T-helper 17 cell (primary cell): Measurements from ENCODE around the gene ENGASE. TPM values are rescaled to one million over a fixed set of nuclear protein-coding genes. Genes with fewer than 3 reads are reported as not detected.
A peak's percentile ranks its signal among the peaks of the same experiment; 100 is the strongest.

Experiments
- ATAC-seq: fragments of 150-1000 bp; cut with Tn5 transposase; 2 replicates; pipeline ENCODE4 v1.10.0; 2021; ENCODE audit warnings: mild to moderate bottlenecking, moderate library complexity
- DNase-seq, 3 donors: peaks; one replicate each; pipeline versions ENCODE4 v3.0.0 to v3.0.0-alpha.2; 2020 to 2021
- H3K9me3 ChIP-seq: one replicate; pipeline ENCODE4 v1.7.0; 2013; ENCODE audit warnings: low read length, mild to moderate bottlenecking; ENCODE audit not compliant: control insufficient read depth, poor library complexity, severe bottlenecking
- H3K27ac Mint-ChIP-seq: one replicate; pipeline ENCODE4 v1.8.0; 2022; ENCODE audit warnings: mild to moderate bottlenecking, moderate library complexity, mixed read lengths
- H3K27me3 Mint-ChIP-seq: one replicate; pipeline ENCODE4 v1.8.0; 2022; ENCODE audit warnings: mixed read lengths
- H3K36me3 Mint-ChIP-seq: one replicate; pipeline ENCODE4 v1.8.0; 2022; ENCODE audit warnings: low read depth, mixed read lengths
- H3K4me1 Mint-ChIP-seq: one replicate; pipeline ENCODE4 v1.8.0; 2022; ENCODE audit warnings: mild to moderate bottlenecking, mixed read lengths
- H3K4me3 Mint-ChIP-seq: one replicate; pipeline ENCODE4 v1.8.0; 2022; ENCODE audit warnings: mild to moderate bottlenecking, moderate library complexity, mixed read lengths
- total RNA-seq, 4 donors: library from RNA in 2 of 4; stranded (reverse) in 2 of 4; gene quantifications; one replicate each; pipeline ENCODE4 v1.2.3 and lab custom pipeline; 2022 to 2026

The ENGASE gene
- total RNA-seq, 2 donors from 2014 or later: 56.2 to 60.1 TPM

DNA sequence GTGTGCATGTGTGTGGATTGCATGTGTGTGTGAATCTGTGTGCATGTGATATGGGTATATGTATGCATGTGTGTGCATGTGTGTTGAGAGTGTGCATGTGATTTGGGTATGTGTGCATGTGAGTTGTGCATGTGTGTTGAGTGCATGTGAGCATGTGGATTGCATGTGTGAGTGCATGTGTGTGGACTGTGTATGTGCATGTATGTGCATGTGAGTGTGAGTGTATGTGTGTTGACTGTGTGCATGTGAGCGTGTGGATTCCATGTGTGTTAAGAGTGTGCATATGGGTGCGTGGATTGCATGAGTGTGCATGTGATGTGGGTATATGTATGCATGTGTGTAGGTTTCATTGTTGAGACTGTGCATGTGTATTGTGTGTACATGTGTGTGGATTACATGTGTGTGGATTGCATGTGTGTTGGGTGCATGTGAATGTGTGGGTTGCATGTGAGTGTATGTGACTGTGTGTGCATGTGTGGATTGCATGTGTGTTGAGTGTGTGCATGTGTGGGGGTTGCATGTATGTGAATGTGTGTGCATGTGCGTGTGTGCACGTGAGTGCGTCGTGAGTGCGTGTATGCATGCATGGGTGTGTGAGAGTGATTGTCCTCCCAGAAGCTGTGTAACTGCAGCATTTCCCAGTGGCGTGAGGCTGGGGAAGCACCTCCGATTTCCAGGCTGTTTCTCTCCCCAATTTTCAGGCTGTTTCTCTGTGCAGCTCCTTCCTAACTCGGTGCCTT is 31.3 kb upstream of the ENGASE start:
- Mint-ChIP-seq H3K4me1 (peaks cover 18% of the 10 kb centered on the region), H3K27me3 (peaks cover 29% of the 10 kb centered on the region), H3K36me3 (peaks cover 4% of the 10 kb centered on the region), H3K27ac (no peak overlapping the region), H3K4me3 (no peak overlapping the region)
- ATAC-seq (no peak), DNase-seq (no peak)
- H3K9me3 ChIP-seq: no peaks in the 10 kb centered on the region

DNA sequence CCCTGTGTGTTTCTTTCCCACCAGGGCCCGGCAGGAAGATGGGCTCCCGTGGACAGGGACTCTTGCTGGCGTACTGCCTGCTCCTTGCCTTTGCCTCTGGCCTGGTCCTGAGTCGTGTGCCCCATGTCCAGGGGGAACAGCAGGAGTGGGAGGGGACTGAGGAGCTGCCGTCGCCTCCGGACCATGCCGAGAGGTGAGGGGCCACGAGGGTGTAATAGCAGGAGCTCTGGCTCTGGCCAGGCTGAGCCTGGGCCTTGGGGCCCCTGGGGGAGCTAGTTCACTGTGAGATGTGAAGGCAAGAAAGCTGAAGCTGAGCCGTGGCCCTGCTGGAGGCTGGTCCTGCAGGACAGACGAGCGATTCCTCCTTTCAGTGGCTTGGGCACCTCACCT is 30.7 kb upstream of the ENGASE start:
- DNase-seq (no peak), ATAC-seq (no peak)
- Mint-ChIP-seq H3K36me3 (peaks cover 4% of the 10 kb centered on the region), H3K4me3 (no peak overlapping the region), H3K27me3 (peaks cover 29% of the 10 kb centered on the region), H3K27ac (no peak overlapping the region), H3K4me1 (peaks cover 18% of the 10 kb centered on the region)
- H3K9me3 ChIP-seq: no peaks in the 10 kb centered on the region

DNA sequence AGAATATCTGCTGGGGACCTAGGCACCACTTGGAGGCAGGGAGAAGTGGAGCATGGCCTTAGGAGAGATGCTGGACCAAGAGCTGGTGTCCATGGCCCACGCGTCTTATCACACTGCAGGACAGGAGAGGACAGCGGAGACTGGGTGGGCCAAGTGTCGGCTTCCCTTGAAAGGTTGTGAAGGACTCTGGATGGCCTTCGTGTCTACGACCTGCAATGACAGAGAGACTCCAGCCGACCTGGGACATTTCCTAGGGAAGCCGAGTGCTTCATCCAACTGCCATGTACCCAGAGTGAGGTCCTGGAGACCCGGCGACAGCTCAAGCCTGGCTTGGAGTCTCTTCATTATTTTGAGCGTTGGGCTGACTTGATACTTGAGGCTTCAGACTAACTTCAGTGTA is 30.2 kb upstream of the ENGASE start:
- Mint-ChIP-seq H3K27me3 (peaks cover 29% of the 10 kb centered on the region), H3K4me3 (no peak overlapping the region)
- no peaks in the 10 kb centered on the region for H3K9me3 ChIP-seq

DNA sequence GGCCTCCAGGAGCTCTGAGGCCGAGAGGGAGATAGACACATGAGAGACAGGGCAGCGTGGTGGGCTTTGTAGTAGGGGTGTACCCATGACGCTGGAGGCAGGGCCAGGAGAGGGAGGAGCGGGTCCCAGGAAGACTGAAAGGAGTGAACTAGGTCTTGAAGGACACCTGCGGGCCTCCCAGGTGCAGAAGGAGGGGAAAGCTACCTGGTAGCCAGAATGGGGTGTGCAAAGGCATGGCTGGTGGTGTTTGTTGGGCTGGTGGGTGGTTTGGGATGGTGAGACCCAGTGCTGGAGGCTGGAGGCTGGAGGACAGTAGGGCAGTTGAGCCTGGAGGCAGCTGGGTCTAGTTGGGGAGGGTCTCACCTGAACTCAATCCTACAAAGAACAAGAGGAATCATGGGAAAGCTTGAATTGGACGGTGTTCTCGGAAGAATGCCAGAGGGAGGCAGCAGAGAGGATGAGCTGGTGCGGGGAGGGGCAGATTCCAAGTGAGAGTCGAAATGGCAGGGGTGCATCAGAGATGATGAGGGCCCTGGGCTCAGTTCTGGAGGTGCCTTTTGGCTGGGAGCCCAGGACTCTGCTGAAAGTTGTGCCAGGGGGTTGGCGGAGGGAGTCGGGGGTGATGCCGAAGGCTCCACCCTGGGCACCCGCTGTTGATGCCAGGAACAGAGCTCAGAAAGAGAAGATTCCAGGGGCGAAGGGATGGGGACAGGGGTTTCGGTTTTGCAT is 29.5 kb upstream of the ENGASE start:
- H3K27me3 Mint-ChIP-seq: peaks cover 24% of the 10 kb centered on the region
- DNase-seq (no peak), ATAC-seq (no peak)
- H3K9me3 ChIP-seq: no peaks in the 10 kb centered on the region
- peaks cover 4% of the 10 kb centered on the region for H3K36me3 Mint-ChIP-seq
- peaks cover 18% of the 10 kb centered on the region for H3K4me1 Mint-ChIP-seq
- H3K4me3 Mint-ChIP-seq: no peak overlapping the region
- no peak overlapping the region for H3K27ac Mint-ChIP-seq

More for the DNA sequence above, 30.2 kb upstream of the ENGASE start:
- no peak overlapping the region for H3K27ac Mint-ChIP-seq
- H3K4me1 Mint-ChIP-seq: peaks cover 18% of the 10 kb centered on the region
- ATAC-seq (no peak), DNase-seq (no peak)
- H3K36me3 Mint-ChIP-seq: peaks cover 4% of the 10 kb centered on the region

DNA sequence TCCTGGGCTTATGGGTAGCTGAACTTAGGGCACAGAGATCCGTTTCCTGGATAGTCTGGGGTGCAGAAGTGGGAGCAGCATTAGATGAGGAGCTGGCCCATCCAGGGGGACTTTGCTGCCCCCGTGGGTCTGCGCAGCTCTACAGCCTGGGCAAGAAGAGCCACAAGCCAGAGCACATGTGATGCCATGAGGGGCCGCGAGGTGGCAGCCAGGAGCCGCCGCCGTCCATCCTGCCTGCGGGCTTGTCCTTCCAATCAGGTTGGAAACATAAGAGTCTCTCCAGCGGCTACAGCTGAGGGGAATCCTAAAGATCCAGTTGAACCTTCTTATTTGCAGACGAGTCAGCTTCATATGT is 28.8 kb upstream of the ENGASE start:
- no peaks in the 10 kb centered on the region for H3K9me3 ChIP-seq
- Mint-ChIP-seq H3K36me3 (peaks cover 4% of the 10 kb centered on the region), H3K4me1 (peaks cover 18% of the 10 kb centered on the region), H3K27me3 (peaks cover 24% of the 10 kb centered on the region), H3K4me3 (no peak overlapping the region), H3K27ac (no peak overlapping the region)
- ATAC-seq: peak; percentile 88
- DNase-seq: peak; percentile 33 to 53 (median 49)

DNA sequence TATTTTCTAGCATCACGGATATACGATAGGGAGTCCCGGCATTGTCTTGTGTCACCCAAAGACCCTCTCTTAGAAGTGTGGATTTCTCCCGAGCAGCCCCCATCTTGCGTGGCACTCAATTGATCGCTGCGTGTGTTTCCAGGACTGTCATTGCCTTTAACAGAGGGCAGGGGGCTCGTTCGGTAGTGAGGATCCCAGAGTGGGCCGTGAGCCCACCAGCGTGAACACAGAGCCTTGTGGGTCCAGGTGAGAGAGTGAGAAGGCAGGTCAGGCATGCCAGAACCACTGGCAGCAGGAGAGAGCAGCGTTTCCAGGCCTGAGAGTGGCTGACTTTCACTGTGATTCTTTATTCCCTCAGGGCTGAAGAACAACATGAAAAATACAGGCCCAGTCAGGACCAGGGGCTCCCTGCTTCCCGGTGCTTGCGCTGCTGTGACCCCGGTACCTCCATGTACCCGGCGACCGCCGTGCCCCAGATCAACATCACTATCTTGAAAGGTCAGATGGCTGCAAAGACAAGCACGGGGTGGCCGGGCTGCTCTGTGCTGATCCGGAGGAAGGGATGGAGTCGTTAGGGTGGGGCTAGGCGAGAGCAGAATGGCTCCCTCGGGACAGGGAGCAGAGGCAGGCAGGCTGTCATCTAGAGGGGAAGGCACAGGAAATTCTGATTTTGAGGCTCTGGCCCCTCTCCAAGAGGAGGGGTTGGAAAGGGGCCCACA is 28.3 kb upstream of the ENGASE start:
- DNase-seq (no peak), ATAC-seq (no peak)
- no peaks in the 10 kb centered on the region for H3K9me3 ChIP-seq
- peaks cover 4% of the 10 kb centered on the region for H3K36me3 Mint-ChIP-seq
- H3K4me3 Mint-ChIP-seq: no peak overlapping the region
- H3K27me3 Mint-ChIP-seq: peaks cover 29% of the 10 kb centered on the region
- H3K27ac Mint-ChIP-seq: no peak overlapping the region
- H3K4me1 Mint-ChIP-seq: peaks cover 18% of the 10 kb centered on the region

DNA sequence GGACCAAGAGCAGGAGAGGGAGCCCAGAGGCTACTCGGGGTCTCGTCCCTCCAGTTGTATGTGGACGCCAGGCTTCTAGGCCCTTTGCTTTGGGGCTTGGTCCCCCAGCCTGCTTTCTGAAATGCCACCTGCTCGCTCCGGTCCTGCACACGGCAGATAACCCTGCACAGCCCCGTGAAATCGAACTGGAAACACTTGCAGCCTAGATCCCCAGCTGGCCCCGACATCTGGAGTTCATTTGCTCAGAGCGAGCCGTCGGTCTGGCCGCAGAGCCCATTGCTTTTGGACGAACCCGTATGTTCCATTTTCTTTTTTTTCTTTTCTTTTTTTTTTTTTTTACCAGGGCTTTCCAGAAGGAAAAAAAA is 27.7 kb upstream of the ENGASE start:
- no peak for ATAC-seq
- no peak overlapping the region for H3K4me3 Mint-ChIP-seq
- peaks cover 29% of the 10 kb centered on the region for H3K27me3 Mint-ChIP-seq
- no peak overlapping the region for H3K27ac Mint-ChIP-seq
- peaks cover 18% of the 10 kb centered on the region for H3K4me1 Mint-ChIP-seq
- no peak for DNase-seq
- peaks cover 4% of the 10 kb centered on the region for H3K36me3 Mint-ChIP-seq
- no peaks in the 10 kb centered on the region for H3K9me3 ChIP-seq

DNA sequence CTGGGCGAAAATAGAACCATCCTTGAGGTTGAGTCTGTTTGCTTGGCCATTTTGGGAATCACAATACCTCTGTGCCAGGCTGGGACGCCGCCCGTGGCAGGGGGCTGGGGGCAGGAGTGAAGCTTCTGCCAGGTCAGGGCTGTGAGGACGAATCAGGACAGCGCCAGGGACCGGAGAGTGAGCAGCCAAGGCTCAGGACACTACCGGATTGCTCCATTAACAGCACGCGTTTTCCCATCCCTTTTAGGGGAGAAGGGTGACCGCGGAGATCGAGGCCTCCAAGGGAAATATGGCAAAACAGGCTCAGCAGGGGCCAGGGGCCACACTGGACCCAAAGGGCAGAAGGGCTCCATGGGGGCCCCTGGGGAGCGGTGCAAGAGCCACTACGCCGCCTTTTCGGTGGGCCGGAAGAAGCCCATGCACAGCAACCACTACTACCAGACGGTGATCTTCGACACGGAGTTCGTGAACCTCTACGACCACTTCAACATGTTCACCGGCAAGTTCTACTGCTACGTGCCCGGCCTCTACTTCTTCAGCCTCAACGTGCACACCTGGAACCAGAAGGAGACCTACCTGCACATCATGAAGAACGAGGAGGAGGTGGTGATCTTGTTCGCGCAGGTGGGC is 27.2 kb upstream of the ENGASE start:
- Mint-ChIP-seq H3K27ac (no peak overlapping the region), H3K36me3 (peaks cover 4% of the 10 kb centered on the region), H3K4me1 (peaks cover 18% of the 10 kb centered on the region), H3K4me3 (no peak overlapping the region), H3K27me3 (peaks cover 29% of the 10 kb centered on the region)
- no peak for DNase-seq
- no peaks in the 10 kb centered on the region for H3K9me3 ChIP-seq
- ATAC-seq: no peak

DNA sequence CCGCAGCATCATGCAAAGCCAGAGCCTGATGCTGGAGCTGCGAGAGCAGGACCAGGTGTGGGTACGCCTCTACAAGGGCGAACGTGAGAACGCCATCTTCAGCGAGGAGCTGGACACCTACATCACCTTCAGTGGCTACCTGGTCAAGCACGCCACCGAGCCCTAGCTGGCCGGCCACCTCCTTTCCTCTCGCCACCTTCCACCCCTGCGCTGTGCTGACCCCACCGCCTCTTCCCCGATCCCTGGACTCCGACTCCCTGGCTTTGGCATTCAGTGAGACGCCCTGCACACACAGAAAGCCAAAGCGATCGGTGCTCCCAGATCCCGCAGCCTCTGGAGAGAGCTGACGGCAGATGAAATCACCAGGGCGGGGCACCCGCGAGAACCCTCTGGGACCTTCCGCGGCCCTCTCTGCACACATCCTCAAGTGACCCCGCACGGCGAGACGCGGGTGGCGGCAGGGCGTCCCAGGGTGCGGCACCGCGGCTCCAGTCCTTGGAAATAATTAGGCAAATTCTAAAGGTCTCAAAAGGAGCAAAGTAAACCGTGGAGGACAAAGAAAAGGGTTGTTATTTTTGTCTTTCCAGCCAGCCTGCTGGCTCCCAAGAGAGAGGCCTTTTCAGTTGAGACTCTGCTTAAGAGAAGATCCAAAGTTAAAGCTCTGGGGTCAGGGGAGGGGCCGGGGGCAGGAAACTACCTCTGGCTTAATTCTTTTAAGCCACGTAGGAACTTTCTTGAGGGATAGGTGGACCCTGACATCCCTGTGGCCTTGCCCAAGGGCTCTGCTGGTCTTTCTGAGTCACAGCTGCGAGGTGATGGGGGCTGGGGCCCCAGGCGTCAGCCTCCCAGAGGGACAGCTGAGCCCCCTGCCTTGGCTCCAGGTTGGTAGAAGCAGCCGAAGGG is 26.4 kb upstream of the ENGASE start:
- peaks cover 15% of the 10 kb centered on the region for H3K4me1 Mint-ChIP-seq
- peaks cover 29% of the 10 kb centered on the region for H3K27me3 Mint-ChIP-seq
- no peak overlapping the region for H3K27ac Mint-ChIP-seq
- H3K9me3 ChIP-seq: no peaks in the 10 kb centered on the region
- no peak for DNase-seq
- H3K36me3 Mint-ChIP-seq: peaks cover 4% of the 10 kb centered on the region
- no peak overlapping the region for H3K4me3 Mint-ChIP-seq
- ATAC-seq: no peak

DNA sequence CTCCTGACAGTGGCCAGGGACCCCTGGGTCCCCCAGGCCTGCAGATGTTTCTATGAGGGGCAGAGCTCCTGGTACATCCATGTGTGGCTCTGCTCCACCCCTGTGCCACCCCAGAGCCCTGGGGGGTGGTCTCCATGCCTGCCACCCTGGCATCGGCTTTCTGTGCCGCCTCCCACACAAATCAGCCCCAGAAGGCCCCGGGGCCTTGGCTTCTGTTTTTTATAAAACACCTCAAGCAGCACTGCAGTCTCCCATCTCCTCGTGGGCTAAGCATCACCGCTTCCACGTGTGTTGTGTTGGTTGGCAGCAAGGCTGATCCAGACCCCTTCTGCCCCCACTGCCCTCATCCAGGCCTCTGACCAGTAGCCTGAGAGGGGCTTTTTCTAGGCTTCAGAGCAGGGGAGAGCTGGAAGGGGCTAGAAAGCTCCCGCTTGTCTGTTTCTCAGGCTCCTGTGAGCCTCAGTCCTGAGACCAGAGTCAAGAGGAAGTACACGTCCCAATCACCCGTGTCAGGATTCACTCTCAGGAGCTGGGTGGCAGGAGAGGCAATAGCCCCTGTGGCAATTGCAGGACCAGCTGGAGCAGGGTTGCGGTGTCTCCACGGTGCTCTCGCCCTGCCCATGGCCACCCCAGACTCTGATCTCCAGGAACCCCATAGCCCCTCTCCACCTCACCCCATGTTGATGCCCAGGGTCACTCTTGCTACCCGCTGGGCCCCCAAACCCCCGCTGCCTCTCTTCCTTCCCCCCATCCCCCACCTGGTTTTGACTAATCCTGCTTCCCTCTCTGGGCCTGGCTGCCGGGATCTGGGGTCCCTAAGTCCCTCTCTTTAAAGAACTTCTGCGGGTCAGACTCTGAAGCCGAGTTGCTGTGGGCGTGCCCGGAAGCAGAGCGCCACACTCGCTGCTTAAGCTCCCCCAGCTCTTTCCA is 25.5 kb upstream of the ENGASE start:
- no peak for DNase-seq
- Mint-ChIP-seq H3K36me3 (peaks cover 4% of the 10 kb centered on the region), H3K27ac (no peak overlapping the region), H3K4me1 (peaks cover 11% of the 10 kb centered on the region), H3K27me3 (peaks cover 29% of the 10 kb centered on the region), H3K4me3 (no peak overlapping the region)
- ATAC-seq: no peak
- H3K9me3 ChIP-seq: no peaks in the 10 kb centered on the region

DNA sequence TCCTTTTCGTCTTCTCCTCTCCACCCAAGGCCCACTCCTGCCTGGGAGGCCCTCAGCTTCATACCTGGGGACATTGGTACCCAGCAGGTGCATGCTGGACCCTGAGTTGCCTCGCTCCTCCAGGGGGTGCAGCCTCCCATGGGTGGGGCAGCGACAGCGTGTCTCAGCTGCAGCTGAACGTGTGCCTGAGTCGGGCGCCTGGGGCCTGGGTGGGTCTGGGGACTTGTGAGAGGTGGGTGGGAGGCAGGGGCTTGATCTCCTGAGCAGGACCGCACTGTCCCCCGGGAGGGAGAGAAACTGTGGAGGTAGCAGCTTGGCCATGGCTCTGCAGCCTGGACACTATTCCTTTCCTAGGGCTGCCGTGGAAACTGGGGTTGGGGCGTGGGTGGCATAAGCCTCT is 24.8 kb upstream of the ENGASE start:
- H3K9me3 ChIP-seq: no peaks in the 10 kb centered on the region
- no peak for ATAC-seq
- H3K27me3 Mint-ChIP-seq: peaks cover 22% of the 10 kb centered on the region
- DNase-seq: no peak
- H3K36me3 Mint-ChIP-seq: peaks cover 4% of the 10 kb centered on the region
- H3K4me3 Mint-ChIP-seq: no peak overlapping the region
- H3K4me1 Mint-ChIP-seq: peaks cover 10% of the 10 kb centered on the region
- H3K27ac Mint-ChIP-seq: no peak overlapping the region

DNA sequence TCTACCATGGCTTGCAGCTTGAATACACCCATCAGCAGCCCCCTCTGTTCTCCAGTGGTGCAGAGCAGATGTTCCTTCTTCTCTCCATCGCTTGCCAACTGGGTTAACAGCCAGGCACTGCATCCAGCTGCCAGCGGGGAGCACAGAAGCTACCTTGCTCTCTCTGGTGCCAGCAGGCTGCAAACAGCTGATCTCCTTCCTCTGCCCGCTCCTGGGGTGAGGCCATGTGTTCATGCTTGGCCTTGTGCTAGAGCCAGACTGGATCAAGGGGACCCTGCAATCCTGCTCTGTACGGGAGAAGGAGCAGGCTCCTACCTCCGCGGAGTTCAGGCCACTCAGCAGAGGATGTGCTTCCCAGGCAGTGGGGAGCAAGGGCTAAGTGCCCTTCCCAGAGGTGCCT is 24.1 kb upstream of the ENGASE start:
- H3K4me1 Mint-ChIP-seq: peaks cover 4% of the 10 kb centered on the region
- no peak overlapping the region for H3K27ac Mint-ChIP-seq

More for the DNA sequence above, 24.1 kb upstream of the ENGASE start:
- Mint-ChIP-seq H3K4me3 (no peak overlapping the region), H3K36me3 (no peaks in the 10 kb centered on the region), H3K27me3 (peaks cover 19% of the 10 kb centered on the region)
- no peaks in the 10 kb centered on the region for H3K9me3 ChIP-seq
- ATAC-seq (no peak), DNase-seq (no peak)
